ENCODE data around the gene UBALD2. TPM values are rescaled to one million over a fixed set of nuclear protein-coding genes. Genes with fewer than 3 reads are reported as not detected.

Gene UBALD2
- total and polyA plus RNA-seq, 2 donors (not counting 3 experiments of a cell fraction or from before 2014, with no cell fraction given): 46.9 to 70.9 TPM

DNA sequence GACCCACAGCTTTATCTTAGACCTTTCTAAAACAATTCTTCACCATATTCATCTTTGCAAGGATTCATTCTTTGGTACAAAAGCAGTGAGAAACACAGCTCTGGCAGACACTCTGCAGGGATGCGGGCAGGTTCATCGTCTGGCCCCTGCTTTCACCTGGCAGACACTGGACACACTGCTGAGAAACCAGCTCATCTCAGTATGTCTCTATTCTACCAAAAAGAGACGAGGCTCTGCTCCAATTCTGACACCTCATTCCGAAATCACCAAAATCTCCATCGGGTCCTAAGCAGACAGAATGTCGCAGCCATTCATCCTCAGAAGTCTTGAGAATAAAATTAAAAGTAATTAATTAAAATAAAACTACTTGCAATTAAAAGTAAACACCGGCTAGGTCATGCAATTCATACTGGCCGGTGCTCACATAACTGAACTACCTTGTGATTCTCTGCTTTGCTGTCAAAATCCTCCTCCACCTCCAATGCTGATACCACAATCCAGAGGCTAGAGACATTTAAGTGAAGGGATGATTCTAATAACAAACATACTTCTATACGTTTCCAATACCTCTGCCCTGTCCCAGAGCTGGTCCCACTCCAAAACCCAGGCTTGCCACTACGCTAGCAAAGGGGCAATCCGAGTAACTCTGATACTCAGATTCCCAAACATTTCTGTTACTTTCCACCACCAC, 26.2 kb upstream of the UBALD2 start:
- Histone ChIP-seq H3K79me2 (ENCODE audit: control insufficient read depth, insufficient read depth, low read length) (no peaks in the 10 kb centered on the region), H3K27ac (ENCODE audit: insufficient read depth, low read depth, low read length) (no peak overlapping the region), H3K4me3 (replicated peaks in 1 of 3; ENCODE audit: insufficient read depth in 1 of 3, low read depth in 1 of 3, low read length in 3 of 3) (no peak overlapping the region), H3K4me1 (ENCODE audit: control insufficient read depth, extremely low read depth, insufficient read depth, low read length) (peaks cover 7% of the 10 kb centered on the region), H3K9me3 (replicated peaks; ENCODE audit: control insufficient read depth, insufficient read depth, low read length) (no peaks in the 10 kb centered on the region), H3K4me2 (ENCODE audit: insufficient read depth, low read length) (no peak overlapping the region), H4K20me1 (replicated peaks; ENCODE audit: control insufficient read depth, extremely low read depth, insufficient read depth, low read length) (no peaks in the 10 kb centered on the region), H3K9me1 (replicated peaks; ENCODE audit: control insufficient read depth, extremely low read depth, insufficient read depth, low read length) (no peaks in the 10 kb centered on the region), H3K9ac (replicated peaks; ENCODE audit: extremely low read depth, insufficient read depth, low read length) (no peak overlapping the region), H2AFZ (ENCODE audit: low read depth, low read length) (no peak overlapping the region), H3K27me3 (ENCODE audit: control insufficient read depth in 2 of 2, insufficient read depth in 2 of 2, low read length in 2 of 2) (peaks cover 43 to 55% of the 10 kb centered on the region in 2 experiments), H3K36me3 (ENCODE audit: control insufficient read depth in 2 of 2, extremely low read depth in 1 of 2, insufficient read depth in 2 of 2, low read length in 2 of 2) (no peaks in the 10 kb centered on the region)
- POLR2A ChIA-PET: no interaction called here
- FAIRE-seq (no peak), DNase-seq (ENCODE audit: low read depth, low spot score) (no peak)
- intact Hi-C loops (cut with micrococcal nuclease) (no loop called here), dilution Hi-C loops (cut with MboI; ENCODE audit: extremely low pct_ligation_motif_present, low sequenced_read_pairs) (no loop called here)
- CTCF ChIA-PET: interaction anchor here (0.8 to 2.3 kb wide), 6 partner anchors 9 to 57 kb away, joined by 3 to 15 read pairs (median 3); no protein-coding TSS in a partner anchor
- TF ChIP-seq FOS (IDR thresholded peaks at IDR 0.05; ENCODE audit: borderline replicate concordance, insufficient read depth, low read length): no peak
- TF ChIP-seq POLR2AphosphoS5 (IDR thresholded peaks at IDR 0.05; ENCODE audit: insufficient read depth, low read depth, low read length): no peak
- TF ChIP-seq, protein P1, sequence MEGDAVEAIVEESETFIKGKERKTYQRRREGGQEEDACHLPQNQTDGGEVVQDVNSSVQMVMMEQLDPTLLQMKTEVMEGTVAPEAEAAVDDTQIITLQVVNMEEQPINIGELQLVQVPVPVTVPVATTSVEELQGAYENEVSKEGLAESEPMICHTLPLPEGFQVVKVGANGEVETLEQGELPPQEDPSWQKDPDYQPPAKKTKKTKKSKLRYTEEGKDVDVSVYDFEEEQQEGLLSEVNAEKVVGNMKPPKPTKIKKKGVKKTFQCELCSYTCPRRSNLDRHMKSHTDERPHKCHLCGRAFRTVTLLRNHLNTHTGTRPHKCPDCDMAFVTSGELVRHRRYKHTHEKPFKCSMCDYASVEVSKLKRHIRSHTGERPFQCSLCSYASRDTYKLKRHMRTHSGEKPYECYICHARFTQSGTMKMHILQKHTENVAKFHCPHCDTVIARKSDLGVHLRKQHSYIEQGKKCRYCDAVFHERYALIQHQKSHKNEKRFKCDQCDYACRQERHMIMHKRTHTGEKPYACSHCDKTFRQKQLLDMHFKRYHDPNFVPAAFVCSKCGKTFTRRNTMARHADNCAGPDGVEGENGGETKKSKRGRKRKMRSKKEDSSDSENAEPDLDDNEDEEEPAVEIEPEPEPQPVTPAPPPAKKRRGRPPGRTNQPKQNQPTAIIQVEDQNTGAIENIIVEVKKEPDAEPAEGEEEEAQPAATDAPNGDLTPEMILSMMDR (IDR thresholded peaks at IDR 0.05; ENCODE audit: extremely low read depth in 1 of 2, insufficient read depth in 1 of 2, low read depth in 1 of 2, low read length in 2 of 2): no peak
- no peak for TF ChIP-seq JUN (IDR thresholded peaks at IDR 0.05; ENCODE audit: borderline replicate concordance, insufficient read depth, insufficient read length, low read depth)
- TF ChIP-seq POLR2A (IDR thresholded peaks at IDR 0.05; ENCODE audit: low read depth, low read length): no peak
- TF ChIP-seq, protein P2, sequence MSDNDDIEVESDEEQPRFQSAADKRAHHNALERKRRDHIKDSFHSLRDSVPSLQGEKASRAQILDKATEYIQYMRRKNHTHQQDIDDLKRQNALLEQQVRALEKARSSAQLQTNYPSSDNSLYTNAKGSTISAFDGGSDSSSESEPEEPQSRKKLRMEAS (IDR thresholded peaks at IDR 0.05; ENCODE audit: insufficient read depth, insufficient read length): no peak
- TF ChIP-seq MYC (IDR thresholded peaks at IDR 0.05; ENCODE audit: low read depth, low read length): no peak
- TF ChIP-seq EZH2 (IDR thresholded peaks at IDR 0.05; ENCODE audit: borderline replicate concordance, low read depth, low read length, severe bottlenecking): no peak
- no peak for TF ChIP-seq GATA2 (IDR thresholded peaks at IDR 0.05; ENCODE audit: insufficient read depth, insufficient read length, low read depth, low read length)
- BruUV-seq (replicated peaks): no TSS peak

Measured in endothelial cell of umbilical vein (primary cell).